GM21515 (cell line): ENCODE results near the gene SIRT2.
"Not testable (repeated sequence)": the region's sequence is repeated elsewhere in the genome, so short reads cannot be mapped to it uniquely, and the experiment has no call there.

Source experiments
- ATAC-seq: cut with Tn5 transposase; IDR thresholded peaks from one replicate; pipeline ENCODE4 v1.9.1; 2021; ENCODE audit not compliant: unreplicated experiment

Gene SIRT2

GRCh38 chr19:38869160-38869835 is 30.1 kb downstream of the SIRT2 start:
- ATAC-seq: no peak

- no peak for ATAC-seq
These were observed 30.9 kb downstream of the SIRT2 start for GRCh38 chr19:38868551-38868950.

GRCh38 chr19:38867171-38867780 is 32.1 kb downstream of the SIRT2 start:
- ATAC-seq: no peak

- no peak for ATAC-seq
These were observed 36.9 kb downstream of the SIRT2 start for GRCh38 chr19:38862321-38863059.

- ATAC-seq: no peak
These were observed 38.0 kb downstream of the SIRT2 start for GRCh38 chr19:38861368-38861767.

- ATAC-seq: not testable (repeated sequence)
These were observed 39.7 kb downstream of the SIRT2 start for GRCh38 chr19:38859631-38860204.

GRCh38 chr19:38856813-38857212 is 42.6 kb downstream of the SIRT2 start:
- ATAC-seq: no peak

GRCh38 chr19:38855751-38856150 is 43.7 kb downstream of the SIRT2 start:
- ATAC-seq: not testable (repeated sequence)

- ATAC-seq: not testable (repeated sequence)
These were observed 44.5 kb downstream of the SIRT2 start for GRCh38 chr19:38854961-38855360.

GRCh38 chr19:38853214-38853613 is 46.2 kb downstream of the SIRT2 start:
- no peak for ATAC-seq

- ATAC-seq: no peak
These were observed 47.0 kb downstream of the SIRT2 start for GRCh38 chr19:38852231-38853044.

- ATAC-seq: peak; percentile 18
These were observed 47.7 kb downstream of the SIRT2 start for GRCh38 chr19:38851622-38852230.

- ATAC-seq: no peak
These were observed 48.3 kb downstream of the SIRT2 start for GRCh38 chr19:38850976-38851621.

- peak; percentile 60 for ATAC-seq
These were observed 48.9 kb downstream of the SIRT2 start for GRCh38 chr19:38850436-38850975.

- peak; percentile 55 for ATAC-seq
These were observed 49.5 kb downstream of the SIRT2 start, which contains the start of gene HNRNPL for GRCh38 chr19:38849860-38850435. HNRNPL (minus strand) TSS chr19:38849986; CDS start chr19:38849966, 20 bp downstream.

- ATAC-seq: peak; percentile 22
These were observed 50.1 kb downstream of the SIRT2 start for GRCh38 chr19:38849147-38849859.

- no peak for ATAC-seq
These were observed 50.9 kb downstream of the SIRT2 start for GRCh38 chr19:38848299-38849146.

GRCh38 chr19:38846097-38846496 is 53.3 kb downstream of the SIRT2 start:
- ATAC-seq: no peak
